Glomerular visceral epithelial cell (primary cell): ENCODE data around the gene GON7.
A peak's percentile ranks its signal among the peaks of the same experiment; 100 is the strongest.
"Not testable (repeated sequence)": the region's sequence is repeated elsewhere in the genome, so short reads cannot be mapped to it uniquely, and the experiment has no call there.

Source experiments
- DNase-seq: peaks from one replicate; pipeline ENCODE4 v3.0.0-alpha.2; 2016; ENCODE audit errors: extremely low spot score

The GON7 gene

GRCh38 chr14:93206793-93207467, at the start of gene GON7, which contains the start of gene UBR7:
Gene GON7, minus strand, starts transcription at chr14:93207065. Its CDS starts 28 bp downstream, at chr14:93207037.
Gene UBR7, plus strand, starts transcription at chr14:93207256. Its CDS starts 36 bp downstream, at chr14:93207292.
- DNase-seq, result peak; percentile 98

GRCh38 chr14:93249128-93249831, 42.4 kb upstream of the GON7 start:
- DNase-seq, result no peak

GRCh38 chr14:93246534-93246933, 39.7 kb upstream of the GON7 start:
- DNase-seq, result no peak

GRCh38 chr14:93245764-93246420, 39.0 kb upstream of the GON7 start:
- no peak for DNase-seq

- no peak for DNase-seq
These were observed 33.8 kb upstream of the GON7 start for GRCh38 chr14:93240678-93241000.

GRCh38 chr14:93239869-93240677, 33.2 kb upstream of the GON7 start:
- peak; percentile 75 for DNase-seq

GRCh38 chr14:93234798-93235197, 27.9 kb upstream of the GON7 start:
- DNase-seq, result peak; percentile 78

GRCh38 chr14:93233078-93233477, 26.2 kb upstream of the GON7 start:
- DNase-seq, result not testable (repeated sequence)

- DNase-seq, result no peak
These were observed 25.3 kb upstream of the GON7 start for GRCh38 chr14:93232159-93232558.

GRCh38 chr14:93231129-93231979, 24.5 kb upstream of the GON7 start:
- peak; percentile 24 for DNase-seq

GRCh38 chr14:93230539-93230938, 23.7 kb upstream of the GON7 start:
- no peak for DNase-seq

GRCh38 chr14:93228550-93228949, 21.7 kb upstream of the GON7 start:
- no peak for DNase-seq

- DNase-seq, result no peak
These were observed 16.7 kb upstream of the GON7 start for GRCh38 chr14:93223565-93223964.

- DNase-seq, result no peak
These were observed 13.6 kb upstream of the GON7 start for GRCh38 chr14:93220509-93220908.

- peak; percentile 52 for DNase-seq
These were observed 12.3 kb upstream of the GON7 start for GRCh38 chr14:93219103-93219726.

GRCh38 chr14:93214598-93214997, 7.7 kb upstream of the GON7 start:
- DNase-seq, result no peak

GRCh38 chr14:93212432-93212831, 5.6 kb upstream of the GON7 start:
- no peak for DNase-seq

- DNase-seq, result peak; percentile 70
These were observed 823 bp upstream of the GON7 start for GRCh38 chr14:93207468-93208308.

- no peak for DNase-seq
These were observed 5.6 kb downstream of the GON7 start for GRCh38 chr14:93201155-93201704.
